Neutrophil (primary cell): ENCODE data around the gene TOX2.

ENCODE experiments used
- H3K27ac ChIP-seq: fragments of 200-600 bp; sonication (generic); 2 replicates; pipeline ENCODE4 v1.5.1; 2016; ENCODE audit warnings: mild to moderate bottlenecking, moderate library complexity
- H3K27me3 ChIP-seq: fragments of 200-600 bp; sonication (generic); 2 replicates; pipeline ENCODE4 v1.6.0; 2016; ENCODE audit warnings: mild to moderate bottlenecking
- H3K36me3 ChIP-seq: fragments of 200-600 bp; sonication (generic); 2 replicates; pipeline ENCODE4 v1.5.1; 2017
- H3K4me1 ChIP-seq, 2 experiments: fragments of 200-600 bp in 1 of 2; sonication (generic) in 1 of 2; 1 replicate in 1 of 2; 2 replicates in 1 of 2; pipeline versions ENCODE4 v1.5.1 to v1.6.1; 2013 to 2016; ENCODE audit warnings: low read depth in 1 of 2, low read length in 1 of 2, mild to moderate bottlenecking in 1 of 2, moderate library complexity in 1 of 2; ENCODE audit not compliant: control insufficient read depth in 1 of 2, insufficient read depth in 1 of 2
- H3K4me3 ChIP-seq, 2 experiments: fragments of 200-600 bp in 1 of 2; sonication (generic) in 1 of 2; 1 replicate in 1 of 2; 2 replicates in 1 of 2; pipeline ENCODE4 v1.5.1; 2013 to 2016; ENCODE audit warnings: low read depth in 1 of 2, low read length in 1 of 2, mild to moderate bottlenecking in 1 of 2, moderate library complexity in 1 of 2
- H3K9me3 ChIP-seq: fragments of 200-600 bp; sonication (generic); 2 replicates; pipeline ENCODE4 v1.5.1; 2016
- CTCF ChIP-seq: fragments of 200-600 bp; sonication (generic); IDR thresholded peaks from 2 replicates; pipeline ENCODE4 v1.5.1; 2016; ENCODE audit warnings: antibody characterized with exemption

Gene TOX2

GRCh38 chr20:44073011-44073674 lies 158.5 kb downstream of the TOX2 start:
- peak overlapping the region in 1 of 2 experiments; percentile 20 for H3K4me3 ChIP-seq
- TF ChIP-seq CTCF = no peak

GRCh38 chr20:44073675-44074071 lies 159.0 kb downstream of the TOX2 start:
- no peaks in the 10 kb centered on the region for H3K36me3 ChIP-seq
- H3K4me3 ChIP-seq = no peak overlapping the region
- peaks cover 79 to 80% of the 10 kb centered on the region in 2 experiments for H3K4me1 ChIP-seq
- no peaks in the 10 kb centered on the region for H3K9me3 ChIP-seq
- TF ChIP-seq CTCF = no peak
- H3K27ac ChIP-seq = peak overlapping the region; percentile 92
- no peaks in the 10 kb centered on the region for H3K27me3 ChIP-seq

More at GRCh38 chr20:44073011-44073674, 158.5 kb downstream of the TOX2 start:
- Histone ChIP-seq H3K36me3 (no peaks in the 10 kb centered on the region), H3K4me1 (peaks cover 84 to 85% of the 10 kb centered on the region in 2 experiments), H3K27me3 (no peaks in the 10 kb centered on the region), H3K27ac (peak overlapping the region; percentile 92), H3K9me3 (no peaks in the 10 kb centered on the region)

GRCh38 chr20:44074252-44075151 lies 159.8 kb downstream of the TOX2 start:
- peak overlapping the region; percentile 92 for H3K27ac ChIP-seq

GRCh38 chr20:44075191-44075949 lies 160.7 kb downstream of the TOX2 start:
- H3K36me3 ChIP-seq = no peaks in the 10 kb centered on the region
- H3K27ac ChIP-seq = peak overlapping the region; percentile 92
- no peak for TF ChIP-seq CTCF
- H3K9me3 ChIP-seq = no peaks in the 10 kb centered on the region
- H3K4me3 ChIP-seq = peak overlapping the region; percentile 42 to 48
- peaks cover 72% of the 10 kb centered on the region in 2 experiments for H3K4me1 ChIP-seq
- no peaks in the 10 kb centered on the region for H3K27me3 ChIP-seq

More at GRCh38 chr20:44074252-44075151, 159.8 kb downstream of the TOX2 start:
- H3K36me3 ChIP-seq = no peaks in the 10 kb centered on the region
- peaks cover 72% of the 10 kb centered on the region in 2 experiments for H3K4me1 ChIP-seq
- no peaks in the 10 kb centered on the region for H3K27me3 ChIP-seq
- peak overlapping the region; percentile 42 to 48 for H3K4me3 ChIP-seq
- no peak for TF ChIP-seq CTCF
- no peaks in the 10 kb centered on the region for H3K9me3 ChIP-seq

GRCh38 chr20:44075950-44076232 lies 161.2 kb downstream of the TOX2 start:
- H3K27me3 ChIP-seq = no peaks in the 10 kb centered on the region
- no peaks in the 10 kb centered on the region for H3K9me3 ChIP-seq
- no peak for TF ChIP-seq CTCF
- peak overlapping the region; percentile 42 to 48 for H3K4me3 ChIP-seq
- H3K4me1 ChIP-seq = peaks cover 71 to 72% of the 10 kb centered on the region in 2 experiments
- H3K36me3 ChIP-seq = no peaks in the 10 kb centered on the region
- H3K27ac ChIP-seq = peak overlapping the region; percentile 92
